Peyer's patch (tissue), 4 donors: ENCODE data around the gene DMBX1. TPM values are rescaled to one million over a fixed set of nuclear protein-coding genes. Genes with fewer than 3 reads are reported as not detected.

Experiments used
- DNase-seq, 3 donors: peaks; one replicate each; pipeline ENCODE4 v3.0.0-alpha.2; 2017 to 2019
- H3K27ac ChIP-seq, 4 donors: fragments of 200-600 bp; sonication (generic); one replicate each; pipeline ENCODE4 v1.5.1; 2016 to 2019
- H3K27me3 ChIP-seq, 2 donors: fragments of 200-600 bp; sonication (generic); one replicate each; pipeline ENCODE4 v1.5.1; 2019
- H3K36me3 ChIP-seq, 3 donors: fragments of 200-600 bp; sonication (generic); one replicate each; pipeline ENCODE4 v1.5.1; 2016 to 2019
- H3K4me1 ChIP-seq, 4 donors: fragments of 200-600 bp; sonication (generic); one replicate each; pipeline ENCODE4 v1.5.1; 2016 to 2019
- H3K4me3 ChIP-seq, 4 donors: fragments of 200-600 bp; sonication (generic); 1 replicate in 3 of 4; 2 replicates in 1 of 4; pipeline ENCODE4 v1.5.1; 2016 to 2019; ENCODE audit warnings: mild to moderate bottlenecking in 1 of 4
- H3K9me3 ChIP-seq, 4 donors: fragments of 200-600 bp; sonication (generic); one replicate each; pipeline ENCODE4 v1.5.1; 2016 to 2019; ENCODE audit warnings: mild to moderate bottlenecking in 1 of 4
- CTCF ChIP-seq, 6 experiments: fragments of 450-650 bp in 4 of 6; fragments of 200-600 bp in 2 of 6; sonication (generic) in 1 of 6; IDR thresholded peaks; one replicate each; pipeline ENCODE4 v1.5.1; 2017 to 2019; ENCODE audit warnings: antibody characterized with exemption in 6 of 6, mild to moderate bottlenecking in 3 of 6, moderate library complexity in 1 of 6
- POLR2A ChIP-seq, 2 donors: fragments of 450-650 bp; IDR thresholded peaks; one replicate each; pipeline ENCODE4 v1.5.1; 2017; ENCODE audit warnings: antibody characterized with exemption in 2 of 2, mild to moderate bottlenecking in 2 of 2, moderate library complexity in 2 of 2
- total RNA-seq, 4 donors: library from RNA; depleted of rRNA; stranded (reverse); fragments of >200 nt; gene quantifications; one replicate each; pipeline ENCODE4 v1.1.0, GENCODE V29; 2016

DMBX1 gene
- total RNA-seq, 4 donors from 2014 or later = not detected

DNA sequence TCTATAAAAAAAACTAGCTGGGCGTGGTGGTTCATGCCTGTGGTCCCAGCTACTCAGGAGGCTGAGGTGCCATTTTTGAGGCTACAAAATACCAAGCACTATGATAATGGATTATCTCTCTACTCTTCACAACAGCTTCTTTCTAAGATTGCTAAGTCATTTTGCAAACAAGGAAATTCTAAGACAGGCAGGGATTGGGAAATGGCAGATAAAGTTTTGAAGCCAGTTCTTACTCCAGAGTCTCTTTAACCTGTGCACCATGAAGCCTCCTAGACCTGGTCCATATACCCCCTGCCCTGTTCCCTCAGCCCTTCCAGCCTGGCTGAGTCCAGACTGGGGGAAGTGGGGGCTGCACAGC lies 39.5 kb upstream of the DMBX1 start:
- H3K4me3 ChIP-seq = no peak overlapping the region
- H3K36me3 ChIP-seq = no peaks in the 10 kb centered on the region
- TF ChIP-seq POLR2A (IDR thresholded peaks at IDR 0.05) = no peak
- no peak for TF ChIP-seq CTCF (IDR thresholded peaks at IDR 0.05)
- no peak for DNase-seq
- no peaks in the 10 kb centered on the region for H3K27me3 ChIP-seq
- peaks cover 0 to 4% (median 0%) of the 10 kb centered on the region in 4 donors for H3K4me1 ChIP-seq
- no peaks in the 10 kb centered on the region for H3K9me3 ChIP-seq
- no peak overlapping the region for H3K27ac ChIP-seq

- H3K27ac ChIP-seq = no peak overlapping the region
- H3K9me3 ChIP-seq = no peaks in the 10 kb centered on the region
- no peak for DNase-seq
- H3K27me3 ChIP-seq = no peaks in the 10 kb centered on the region
- TF ChIP-seq POLR2A (IDR thresholded peaks at IDR 0.05) (no peak), CTCF (IDR thresholded peaks at IDR 0.05) (no peak)
- H3K4me3 ChIP-seq = no peak overlapping the region
- H3K4me1 ChIP-seq = peaks cover 0 to 4% (median 0%) of the 10 kb centered on the region in 4 donors
- no peaks in the 10 kb centered on the region for H3K36me3 ChIP-seq
Measured at GRCh38 chr1:46451948-46452930, 37.4 kb upstream of the DMBX1 start.

GRCh38 chr1:46452931-46453325 lies 36.7 kb upstream of the DMBX1 start:
- Histone ChIP-seq H3K27ac (no peak overlapping the region), H3K4me1 (peaks cover 0 to 4% (median 0%) of the 10 kb centered on the region in 4 donors), H3K4me3 (no peak overlapping the region), H3K27me3 (no peaks in the 10 kb centered on the region), H3K36me3 (no peaks in the 10 kb centered on the region), H3K9me3 (no peaks in the 10 kb centered on the region)
- TF ChIP-seq POLR2A (IDR thresholded peaks at IDR 0.05) (no peak), CTCF (IDR thresholded peaks at IDR 0.05) (no peak)
- DNase-seq = no peak

DNA sequence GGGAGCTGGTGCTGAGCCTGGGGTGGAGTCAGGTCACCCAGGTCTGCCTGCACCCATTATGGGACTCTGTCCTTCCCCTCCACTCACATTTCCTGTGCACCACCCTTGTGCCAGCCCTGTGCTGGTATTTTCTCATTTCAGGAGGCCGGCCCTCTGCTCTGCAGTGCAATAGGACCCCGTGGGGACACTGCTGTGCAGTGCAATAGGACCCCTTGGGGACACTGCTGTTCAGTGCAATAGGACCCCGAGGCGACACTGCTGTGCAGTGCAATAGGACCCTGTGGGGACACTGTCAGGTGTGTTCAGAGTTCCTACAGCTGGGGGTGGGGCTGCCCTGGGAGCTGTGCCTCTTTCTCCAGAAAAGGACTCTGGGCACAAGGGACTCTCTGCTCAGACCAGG lies 36.2 kb upstream of the DMBX1 start:
- H3K9me3 ChIP-seq = no peaks in the 10 kb centered on the region
- no peak for TF ChIP-seq POLR2A (IDR thresholded peaks at IDR 0.05)
- TF ChIP-seq CTCF (IDR thresholded peaks at IDR 0.05) = no peak
- DNase-seq = no peak
- H3K4me1 ChIP-seq = peaks cover 0 to 2% (median 0%) of the 10 kb centered on the region in 4 donors
- H3K4me3 ChIP-seq = no peak overlapping the region
- H3K27me3 ChIP-seq = no peaks in the 10 kb centered on the region
- H3K36me3 ChIP-seq = no peaks in the 10 kb centered on the region
- no peak overlapping the region for H3K27ac ChIP-seq

DNA sequence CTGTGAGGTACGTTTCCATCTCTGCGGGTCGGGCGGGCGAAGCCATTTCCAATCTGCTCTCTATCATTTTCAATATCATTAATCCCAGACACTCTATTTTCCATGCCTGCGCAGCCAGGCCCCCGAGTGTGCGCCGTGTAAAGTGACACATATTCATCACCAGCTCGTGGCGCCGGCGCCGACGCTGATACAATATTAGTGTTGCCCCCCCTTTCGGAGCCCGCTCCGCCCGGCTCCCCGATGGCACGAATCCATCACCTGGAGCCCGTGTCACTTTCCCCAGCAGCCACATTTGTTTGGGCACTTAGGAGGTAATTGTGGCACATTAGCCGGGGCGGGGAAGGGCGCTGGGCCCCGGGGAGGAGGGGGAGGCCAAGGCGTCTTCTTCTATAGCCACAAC lies 33.7 kb upstream of the DMBX1 start:
- no peaks in the 10 kb centered on the region for H3K27me3 ChIP-seq

More for the DNA sequence above, 33.7 kb upstream of the DMBX1 start:
- Histone ChIP-seq H3K36me3 (no peaks in the 10 kb centered on the region), H3K27ac (no peak overlapping the region), H3K9me3 (no peaks in the 10 kb centered on the region), H3K4me3 (no peak overlapping the region), H3K4me1 (no peaks in the 10 kb centered on the region)
- TF ChIP-seq POLR2A (IDR thresholded peaks at IDR 0.05) (no peak), CTCF (IDR thresholded peaks at IDR 0.05) (no peak)
- no peak for DNase-seq
